T-helper 17 cell (primary cell): ENCODE data around the gene CAMTA2. TPM values are rescaled to one million over a fixed set of nuclear protein-coding genes. Genes with fewer than 3 reads are reported as not detected.

Source experiments
- ATAC-seq: fragments of 150-1000 bp; cut with Tn5 transposase; 2 replicates; pipeline ENCODE4 v1.10.0; 2021; ENCODE audit warnings: mild to moderate bottlenecking, moderate library complexity
- DNase-seq, 3 donors: peaks; one replicate each; pipeline versions ENCODE4 v3.0.0 to v3.0.0-alpha.2; 2020 to 2021
- H3K9me3 ChIP-seq: one replicate; pipeline ENCODE4 v1.7.0; 2013; ENCODE audit warnings: low read length, mild to moderate bottlenecking; ENCODE audit not compliant: control insufficient read depth, poor library complexity, severe bottlenecking
- H3K27ac Mint-ChIP-seq: one replicate; pipeline ENCODE4 v1.8.0; 2022; ENCODE audit warnings: mild to moderate bottlenecking, moderate library complexity, mixed read lengths
- H3K27me3 Mint-ChIP-seq: one replicate; pipeline ENCODE4 v1.8.0; 2022; ENCODE audit warnings: mixed read lengths
- H3K36me3 Mint-ChIP-seq: one replicate; pipeline ENCODE4 v1.8.0; 2022; ENCODE audit warnings: low read depth, mixed read lengths
- H3K4me1 Mint-ChIP-seq: one replicate; pipeline ENCODE4 v1.8.0; 2022; ENCODE audit warnings: mild to moderate bottlenecking, mixed read lengths
- H3K4me3 Mint-ChIP-seq: one replicate; pipeline ENCODE4 v1.8.0; 2022; ENCODE audit warnings: mild to moderate bottlenecking, moderate library complexity, mixed read lengths
- total RNA-seq, 4 donors: library from RNA in 2 of 4; stranded (reverse) in 2 of 4; gene quantifications; one replicate each; pipeline ENCODE4 v1.2.3 and lab custom pipeline; 2022 to 2026

The CAMTA2 gene
- total RNA-seq, 2 donors from 2014 or later = 59.9 to 63.5 TPM

DNA sequence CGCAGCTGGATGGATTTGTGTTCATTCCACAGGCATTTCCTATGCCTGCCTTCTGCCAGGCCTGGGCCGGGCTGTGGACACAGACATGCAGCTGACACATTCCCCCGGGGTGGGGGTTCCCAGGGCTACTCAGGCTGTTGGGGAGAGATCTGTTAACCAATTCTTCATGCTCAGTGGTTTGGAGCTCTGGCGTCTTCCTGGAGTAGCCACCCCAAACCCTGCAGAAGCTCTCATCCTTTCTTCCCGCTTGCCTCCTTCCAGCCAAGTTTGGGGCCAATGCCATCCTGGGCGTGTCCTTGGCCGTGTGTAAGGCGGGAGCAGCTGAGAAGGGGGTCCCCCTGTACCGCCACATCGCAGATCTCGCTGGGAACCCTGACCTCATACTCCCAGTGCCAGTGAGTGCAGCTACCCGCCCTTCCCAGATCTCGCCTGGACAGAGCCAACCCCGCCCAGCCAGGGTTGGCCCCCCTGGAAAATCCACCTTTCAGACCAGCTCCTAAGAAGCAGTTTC, 34.0 kb downstream of the CAMTA2 start:
- no peaks in the 10 kb centered on the region for H3K36me3 Mint-ChIP-seq
- no peak overlapping the region for H3K27ac Mint-ChIP-seq

DNA sequence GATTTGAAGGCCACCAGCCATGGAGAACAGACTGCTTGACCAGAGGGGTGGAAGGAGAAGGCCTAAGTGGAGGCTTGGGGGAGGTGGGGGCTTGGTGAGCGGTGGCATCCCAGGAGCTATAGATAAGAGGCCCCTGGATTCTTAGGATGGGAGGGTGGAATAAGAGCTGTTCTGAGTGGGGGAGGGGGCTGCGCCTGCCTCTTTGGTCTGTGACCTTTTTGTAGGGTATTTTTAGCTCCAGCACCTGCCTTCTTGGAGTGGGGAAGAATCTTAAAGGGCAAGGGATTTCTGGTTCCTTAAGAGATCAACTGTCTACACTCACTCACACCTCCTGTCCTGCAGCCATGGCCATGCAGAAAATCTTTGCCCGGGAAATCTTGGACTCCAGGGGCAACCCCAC, 36.0 kb downstream of the CAMTA2 start:
- H3K27ac Mint-ChIP-seq = peak overlapping the region; percentile 79

More for the DNA sequence above, 34.0 kb downstream of the CAMTA2 start:
- ATAC-seq (no peak), DNase-seq (no peak)
- peak overlapping the region; percentile 28 for H3K4me3 Mint-ChIP-seq
- H3K4me1 Mint-ChIP-seq = peaks cover 18% of the 10 kb centered on the region
- H3K27me3 Mint-ChIP-seq = no peaks in the 10 kb centered on the region
- H3K9me3 ChIP-seq = no peaks in the 10 kb centered on the region

DNA sequence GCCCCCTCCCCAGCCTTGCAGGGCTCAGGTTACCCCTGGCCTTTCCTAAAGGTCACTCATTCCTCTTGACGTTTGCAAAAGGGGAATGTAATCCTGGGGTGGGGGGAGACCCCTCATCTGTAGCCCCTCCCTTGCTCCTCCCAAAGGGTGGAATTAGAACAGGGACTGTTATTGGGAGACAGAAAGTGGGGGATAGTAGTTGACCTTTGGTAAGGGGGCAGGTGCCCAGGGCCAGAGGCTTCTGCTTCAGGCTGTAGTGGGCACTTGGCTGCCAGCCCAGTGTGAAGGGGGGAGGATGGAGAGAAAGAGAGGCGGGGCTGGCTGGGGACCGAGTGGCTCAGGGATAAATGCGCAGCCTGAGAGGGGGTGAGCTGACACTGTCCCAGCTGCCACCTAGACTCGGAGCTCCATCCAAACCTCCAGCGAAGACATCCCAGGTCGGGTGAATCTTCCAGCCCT, 36.7 kb downstream of the CAMTA2 start, which contains the start of gene ENO3:
Gene ENO3, plus strand, starts transcription at position 374 of the 459 bp plus-strand sequence. CDS start 711 bp downstream, outside the sequence.
- no peak for DNase-seq
- Mint-ChIP-seq H3K27ac (peak within 1 kb of the TSS; percentile 79), H3K36me3 (peaks cover 7% of the 10 kb centered on the region), H3K27me3 (no peaks in the 10 kb centered on the region), H3K4me1 (peaks cover 23% of the 10 kb centered on the region), H3K4me3 (peak within 1 kb of the TSS; percentile 100)
- no peaks in the 10 kb centered on the region for H3K9me3 ChIP-seq
- no peak for ATAC-seq

More for the DNA sequence above, 36.0 kb downstream of the CAMTA2 start:
- ATAC-seq = no peak
- Mint-ChIP-seq H3K36me3 (peaks cover 7% of the 10 kb centered on the region), H3K27me3 (no peaks in the 10 kb centered on the region), H3K4me1 (peaks cover 22% of the 10 kb centered on the region), H3K4me3 (peak overlapping the region; percentile 21)
- H3K9me3 ChIP-seq = no peaks in the 10 kb centered on the region
- no peak for DNase-seq

DNA sequence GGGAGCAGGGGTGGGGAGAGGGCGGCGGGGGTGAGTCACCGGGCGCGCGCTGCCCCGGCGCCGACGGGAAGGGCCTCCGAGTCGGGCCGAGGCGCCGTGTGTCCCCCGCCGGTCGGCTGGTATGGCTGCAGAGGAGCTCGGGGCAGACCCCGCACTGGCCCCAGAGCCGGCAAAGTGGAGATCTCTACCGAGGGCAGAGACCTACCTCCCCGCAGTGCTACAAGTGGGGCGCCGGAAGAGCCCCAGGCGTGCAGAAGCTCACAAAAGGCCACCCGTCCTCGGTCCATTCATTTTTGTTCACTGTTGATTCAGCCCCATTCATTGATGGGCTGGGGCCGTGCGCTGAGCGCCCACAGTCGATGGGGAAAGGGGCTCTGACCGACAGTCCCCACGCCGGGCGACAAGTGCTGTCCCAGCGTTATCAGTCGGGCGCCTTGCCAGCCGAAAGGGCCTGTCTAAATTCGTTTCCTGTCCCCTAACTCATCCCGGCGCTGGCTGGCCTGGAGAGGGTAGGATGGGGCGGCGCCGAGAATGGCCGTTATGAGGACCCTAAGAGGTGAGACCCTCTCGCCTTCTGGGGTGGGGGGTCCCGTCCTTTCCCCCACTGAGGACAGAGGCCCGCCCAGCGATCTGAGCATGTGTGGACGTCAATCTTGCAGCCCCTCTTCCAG, 37.3 kb downstream of the CAMTA2 start:
- Mint-ChIP-seq H3K4me3 (peak overlapping the region; percentile 100), H3K27ac (peak overlapping the region; percentile 79), H3K4me1 (peaks cover 29% of the 10 kb centered on the region), H3K36me3 (peaks cover 12% of the 10 kb centered on the region), H3K27me3 (no peaks in the 10 kb centered on the region)
- DNase-seq (no peak), ATAC-seq (peak; percentile 2)
- H3K9me3 ChIP-seq = no peaks in the 10 kb centered on the region

DNA sequence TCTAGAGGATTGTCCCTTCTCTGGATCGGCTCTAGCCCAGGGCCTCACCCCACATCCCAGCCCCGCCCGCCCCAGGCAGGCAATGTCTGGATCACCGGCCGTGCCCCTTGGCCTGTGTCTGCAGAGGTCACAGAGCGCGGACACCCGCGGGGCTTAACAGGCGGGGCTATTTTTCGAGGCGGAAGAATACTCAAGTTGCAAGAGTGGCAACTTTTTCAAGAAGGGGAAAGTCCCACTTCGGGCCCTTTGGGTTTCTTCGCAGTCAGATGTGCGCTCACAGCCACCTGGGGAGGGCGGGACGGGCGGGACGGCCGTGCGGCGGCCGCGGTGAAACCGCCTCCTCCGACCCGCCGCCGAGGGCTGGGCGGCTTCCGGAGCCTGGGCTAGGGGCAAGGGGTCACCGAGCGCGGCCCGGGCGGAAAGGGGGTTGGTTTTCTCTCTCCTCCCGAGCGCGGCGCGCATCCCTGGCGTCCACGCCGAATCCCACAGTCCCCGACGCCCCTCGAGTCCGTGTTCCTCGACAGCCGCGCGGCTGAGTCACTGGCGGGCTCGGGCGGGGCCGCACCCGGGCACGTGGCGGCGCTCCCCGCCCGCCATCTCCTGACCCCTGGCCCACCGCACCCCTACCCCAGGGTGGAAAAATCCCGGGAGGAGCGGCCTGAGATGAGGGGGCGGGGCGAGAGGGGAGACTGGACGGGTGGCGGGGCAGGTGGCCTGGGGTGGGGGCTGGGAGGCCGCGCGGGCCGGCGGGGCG, 38.0 kb downstream of the CAMTA2 start:
- H3K4me3 Mint-ChIP-seq = peak overlapping the region; percentile 100

DNA sequence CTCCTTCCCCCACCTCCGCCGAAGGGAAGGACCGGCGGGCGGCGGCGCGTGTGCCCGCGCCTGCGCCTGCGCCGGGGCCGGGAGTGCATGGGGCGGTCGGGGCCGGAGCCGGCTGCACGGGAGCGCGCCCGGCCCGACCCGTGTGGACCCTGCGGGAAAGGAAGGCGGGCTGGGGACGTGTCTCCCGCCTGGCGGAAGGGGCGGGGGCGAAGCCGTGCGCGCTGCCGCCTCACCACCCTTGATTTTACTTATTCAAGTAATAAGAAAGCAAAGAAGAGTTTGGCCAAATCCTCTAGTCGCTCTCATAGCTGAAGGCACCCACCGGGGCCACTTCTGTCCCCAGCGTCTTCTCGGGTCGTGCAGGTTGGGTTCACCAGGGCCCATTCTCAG, 38.5 kb downstream of the CAMTA2 start:
- Mint-ChIP-seq H3K4me3 (peak overlapping the region; percentile 100), H3K27me3 (no peaks in the 10 kb centered on the region), H3K27ac (peak overlapping the region; percentile 96), H3K4me1 (peaks cover 41% of the 10 kb centered on the region), H3K36me3 (peaks cover 19% of the 10 kb centered on the region)
- DNase-seq (peak; percentile 54 to 64 (median 62)), ATAC-seq (peak; percentile 50)
- H3K9me3 ChIP-seq = no peaks in the 10 kb centered on the region

More for the DNA sequence above, 38.0 kb downstream of the CAMTA2 start:
- H3K36me3 Mint-ChIP-seq = peaks cover 15% of the 10 kb centered on the region
- H3K9me3 ChIP-seq = no peaks in the 10 kb centered on the region
- H3K4me1 Mint-ChIP-seq = peaks cover 36% of the 10 kb centered on the region
- no peaks in the 10 kb centered on the region for H3K27me3 Mint-ChIP-seq
- H3K27ac Mint-ChIP-seq = peak overlapping the region; percentile 96
- DNase-seq (peak; percentile 60 to 66 (median 63)), ATAC-seq (peak; percentile 60)

DNA sequence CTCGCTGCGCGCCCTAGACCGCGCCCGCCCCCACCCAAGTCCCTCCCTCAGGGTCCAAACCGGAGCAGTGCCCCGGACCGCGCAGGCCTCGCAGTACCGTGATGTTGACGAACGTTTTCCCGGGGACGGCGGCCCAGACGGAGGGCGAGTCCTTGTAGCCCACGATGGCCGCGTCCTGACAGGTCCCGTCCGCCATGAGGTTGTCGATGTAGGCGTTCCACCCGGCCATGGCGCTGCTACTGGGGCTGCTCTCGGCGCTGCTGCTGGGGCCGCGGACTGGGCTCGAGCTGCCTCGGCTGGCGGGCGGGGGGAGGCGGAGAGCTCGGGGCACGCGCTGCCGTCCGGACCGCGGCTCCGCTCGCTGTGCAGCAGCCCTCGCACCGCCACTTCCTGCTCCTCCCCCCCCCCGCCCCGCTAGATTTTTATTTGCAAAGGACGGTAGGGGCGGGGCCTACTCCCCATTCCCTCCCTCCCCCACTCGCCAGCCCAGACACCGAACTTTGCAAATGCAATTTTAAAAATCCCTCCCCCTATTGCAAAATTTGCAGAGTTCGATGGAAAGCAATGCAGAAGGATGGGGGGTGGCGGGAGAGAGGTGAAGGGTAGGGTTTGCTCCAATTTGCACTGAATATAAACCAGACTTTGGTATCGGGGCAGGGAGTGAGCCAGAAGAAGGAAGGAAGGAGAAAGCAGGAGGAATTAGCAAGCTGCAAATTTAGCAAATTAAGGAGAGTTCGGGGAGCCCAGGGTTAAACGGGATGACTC, 39.1 kb downstream of the CAMTA2 start, which contains the start of gene PFN1:
Gene PFN1, minus strand, starts transcription at position 365 of the 765 bp plus-strand sequence. Its CDS starts 136 bp downstream, at position 229.
- Mint-ChIP-seq H3K27me3 (no peaks in the 10 kb centered on the region), H3K4me1 (peaks cover 43% of the 10 kb centered on the region), H3K36me3 (peaks cover 19% of the 10 kb centered on the region), H3K27ac (peak within 1 kb of the TSS; percentile 96), H3K4me3 (peak within 1 kb of the TSS; percentile 100)
- no peaks in the 10 kb centered on the region for H3K9me3 ChIP-seq
- DNase-seq (peak; percentile 73 to 86 (median 79)), ATAC-seq (peak; percentile 64)

DNA sequence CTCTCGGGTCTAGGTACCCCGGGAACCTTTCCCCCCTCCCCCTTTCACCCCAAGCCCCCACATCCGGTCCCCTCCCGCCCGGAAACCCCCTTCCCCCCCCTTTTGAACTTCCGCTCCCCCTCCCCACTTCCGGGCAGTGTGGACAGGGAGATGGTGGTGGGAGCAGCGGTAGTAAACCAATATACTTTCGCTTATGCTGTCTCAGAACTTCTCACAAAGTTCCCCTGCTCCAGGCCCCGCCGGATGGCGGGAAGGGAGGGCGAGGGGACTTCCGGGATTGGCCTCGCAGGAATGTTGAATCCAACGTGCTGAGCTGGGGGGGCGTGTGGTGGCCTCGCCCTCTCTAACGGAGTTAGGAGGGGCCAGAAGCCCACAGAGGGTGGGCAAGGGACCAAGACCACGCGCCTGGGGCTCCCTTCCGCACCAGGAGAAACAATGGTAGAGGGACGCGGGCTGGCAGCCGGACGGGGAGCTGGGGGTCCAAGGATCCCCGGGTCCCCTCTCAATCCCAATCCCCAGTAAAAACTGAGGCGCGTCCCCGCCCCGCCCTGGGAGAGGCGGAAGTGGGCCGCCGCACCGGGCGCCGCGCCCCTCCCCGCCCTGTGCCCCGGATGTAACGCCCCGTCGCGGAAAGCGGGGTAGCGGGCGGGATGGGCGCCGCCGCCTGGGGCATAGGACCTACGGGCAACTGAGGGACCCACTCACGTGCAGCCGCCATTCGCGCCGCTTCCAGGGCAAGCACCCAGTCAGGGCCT, 39.9 kb downstream of the CAMTA2 start:
- H3K9me3 ChIP-seq = no peaks in the 10 kb centered on the region
- Mint-ChIP-seq H3K36me3 (peaks cover 19% of the 10 kb centered on the region), H3K27ac (peak overlapping the region; percentile 93), H3K27me3 (no peaks in the 10 kb centered on the region), H3K4me3 (peak overlapping the region; percentile 100), H3K4me1 (peaks cover 50% of the 10 kb centered on the region)
- peak; percentile 28 for ATAC-seq
- DNase-seq = peak; percentile 50 to 61 (median 55)

DNA sequence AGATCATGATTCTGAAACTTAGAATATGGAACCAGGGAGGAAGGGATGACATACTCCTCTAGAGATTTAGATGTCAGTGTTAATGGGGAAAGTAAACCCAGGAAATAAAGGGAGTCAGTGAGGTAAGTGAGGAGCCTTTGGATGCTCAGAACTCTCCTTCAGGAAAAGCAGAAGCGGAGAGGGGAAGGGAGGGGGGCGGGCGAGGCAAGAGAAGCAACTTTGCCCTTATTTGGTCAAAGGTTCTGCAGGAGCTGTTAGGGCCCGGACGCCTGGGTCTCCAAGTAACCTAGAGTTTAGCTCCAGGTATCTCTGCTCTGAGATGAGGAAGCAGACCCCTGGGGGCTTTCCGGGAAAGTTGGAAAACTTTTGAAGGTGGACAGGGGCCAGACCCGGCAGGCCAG, 40.5 kb downstream of the CAMTA2 start:
- no peaks in the 10 kb centered on the region for H3K9me3 ChIP-seq
- ATAC-seq = no peak
- no peak for DNase-seq
- H3K27ac Mint-ChIP-seq = peak overlapping the region; percentile 93
- H3K27me3 Mint-ChIP-seq = no peaks in the 10 kb centered on the region
- H3K4me3 Mint-ChIP-seq = peak overlapping the region; percentile 100
- peaks cover 19% of the 10 kb centered on the region for H3K36me3 Mint-ChIP-seq
- peaks cover 56% of the 10 kb centered on the region for H3K4me1 Mint-ChIP-seq

DNA sequence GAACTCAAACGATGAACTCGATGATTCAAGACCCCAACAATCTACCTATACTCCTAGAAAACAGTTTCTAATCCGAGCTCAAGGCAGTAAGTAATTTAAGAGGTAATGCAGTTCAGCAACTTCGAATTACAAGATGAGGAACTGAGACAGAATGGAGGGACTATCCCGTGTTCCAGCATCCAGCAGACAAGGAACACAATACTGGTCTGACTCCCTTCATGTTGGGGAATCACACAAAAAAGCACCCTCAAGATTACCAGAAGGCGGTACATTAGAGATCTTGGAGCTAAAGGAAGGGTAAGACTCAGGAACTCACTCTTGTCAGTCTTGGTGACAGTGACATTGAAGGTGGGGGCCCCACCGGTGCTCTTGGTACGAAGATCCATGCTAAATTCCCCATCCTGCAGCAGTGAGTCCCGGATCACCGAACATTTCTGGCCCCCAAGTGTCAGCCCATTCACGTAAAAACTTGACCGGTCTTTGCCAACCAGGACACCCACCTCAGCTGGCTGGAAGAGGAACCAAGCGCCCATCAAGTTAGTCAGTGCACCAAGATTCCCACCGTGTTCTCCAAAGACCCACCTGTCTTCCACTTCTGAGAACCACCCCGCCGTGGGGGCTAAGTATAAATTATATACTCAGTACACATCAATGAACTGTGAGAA, 41.0 kb downstream of the CAMTA2 start:
- DNase-seq = no peak
- Mint-ChIP-seq H3K4me3 (peak overlapping the region; percentile 100), H3K36me3 (peaks cover 22% of the 10 kb centered on the region), H3K27me3 (no peaks in the 10 kb centered on the region), H3K4me1 (peaks cover 61% of the 10 kb centered on the region), H3K27ac (peak overlapping the region; percentile 93)
- ATAC-seq = no peak
- no peaks in the 10 kb centered on the region for H3K9me3 ChIP-seq

DNA sequence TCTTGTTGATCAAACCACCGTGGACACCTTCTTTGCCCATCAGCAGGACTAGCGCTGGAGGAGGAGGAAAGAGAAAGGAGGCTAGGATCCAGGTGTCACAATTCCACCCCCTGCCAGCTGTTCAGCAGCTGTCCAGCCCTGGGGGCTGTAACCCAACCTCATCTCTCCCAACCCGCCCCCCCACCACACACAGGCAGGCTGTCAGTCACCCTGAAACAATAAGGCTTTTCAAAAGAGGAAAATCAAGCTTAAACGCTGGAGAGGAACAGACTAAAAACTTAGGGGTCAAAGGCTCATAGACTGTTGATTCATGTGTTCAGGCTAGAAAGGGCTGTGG, 41.6 kb downstream of the CAMTA2 start:
- no peak for ATAC-seq
- H3K27ac Mint-ChIP-seq = peak overlapping the region; percentile 93
- H3K9me3 ChIP-seq = no peaks in the 10 kb centered on the region
- peaks cover 26% of the 10 kb centered on the region for H3K36me3 Mint-ChIP-seq
- no peak for DNase-seq
- peaks cover 63% of the 10 kb centered on the region for H3K4me1 Mint-ChIP-seq
- no peaks in the 10 kb centered on the region for H3K27me3 Mint-ChIP-seq
- peak overlapping the region; percentile 100 for H3K4me3 Mint-ChIP-seq
